Stomach smooth muscle (tissue), 2 donors: ENCODE measurements around the gene IL2RA.
"Not testable (repeated sequence)": the region's sequence is repeated elsewhere in the genome, so short reads cannot be mapped to it uniquely, and the experiment has no call there.

Experiments
- H3K27ac ChIP-seq: one replicate; pipeline ENCODE4 v1.7.0; 2013; ENCODE audit warnings: mild to moderate bottlenecking, low read length, inconsistent platforms
- H3K27me3 ChIP-seq, 2 donors: one replicate each; pipeline ENCODE4 v1.7.0; 2013; ENCODE audit warnings: low read length in 2 of 2; ENCODE audit not compliant: insufficient read depth in 2 of 2, control insufficient read depth in 1 of 2
- H3K36me3 ChIP-seq, 2 donors: one replicate each; pipeline ENCODE4 v1.7.0; 2013; ENCODE audit warnings: low read length in 2 of 2; ENCODE audit not compliant: control insufficient read depth in 2 of 2, insufficient read depth in 2 of 2
- H3K4me1 ChIP-seq: one replicate; pipeline ENCODE4 v1.7.0; 2013; ENCODE audit warnings: low read length; ENCODE audit not compliant: control insufficient read depth, insufficient read depth
- H3K4me3 ChIP-seq, 2 donors: one replicate each; pipeline ENCODE4 v1.7.0; 2013; ENCODE audit warnings: low read length in 2 of 2
- H3K9ac ChIP-seq, 2 donors: one replicate each; pipeline ENCODE4 v1.7.0; 2013; ENCODE audit warnings: low read length in 2 of 2, mild to moderate bottlenecking in 1 of 2
- H3K9me3 ChIP-seq, 2 donors: one replicate each; pipeline ENCODE4 v1.7.0; 2013; ENCODE audit warnings: low read length in 2 of 2; ENCODE audit not compliant: control insufficient read depth in 2 of 2
- donor health status: healthy.
- donor health status: Pancreatic carcinoma.

The IL2RA gene

DNA sequence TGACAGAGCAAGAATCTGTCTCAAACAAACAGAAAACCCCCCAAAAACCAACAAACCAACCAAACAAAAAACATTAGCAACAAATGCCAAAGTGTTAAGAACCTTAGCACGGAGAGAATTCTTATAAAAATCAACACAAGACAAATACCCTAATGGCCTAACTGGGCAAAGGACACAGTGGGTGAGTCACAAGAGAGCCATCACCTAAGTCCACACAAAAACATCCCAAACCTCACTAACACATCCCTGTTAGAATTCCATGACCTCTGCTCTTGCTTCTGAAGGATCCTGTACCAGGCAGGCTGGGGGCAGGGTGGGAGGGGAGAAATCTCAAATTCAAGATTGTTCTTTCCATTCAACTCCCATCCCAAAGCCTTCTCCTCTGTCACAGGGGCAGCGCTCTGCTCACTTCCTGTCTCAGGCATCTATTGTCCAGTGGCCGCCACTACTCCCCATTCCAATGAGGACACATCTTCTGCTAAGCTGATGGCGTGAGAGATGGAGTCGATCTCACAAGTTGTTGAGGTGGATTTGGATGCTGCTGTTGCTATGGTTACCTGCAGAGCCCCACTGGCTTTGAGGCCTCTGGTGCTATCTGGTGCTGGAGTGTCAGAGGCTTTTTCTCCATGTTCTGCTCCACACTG, 94.0 kb downstream of the IL2RA start:
- no peak overlapping the region for H3K27ac ChIP-seq
- H3K9me3 ChIP-seq: no peaks in the 10 kb centered on the region
- no peak overlapping the region for H3K4me3 ChIP-seq
- H3K36me3 ChIP-seq: peaks cover 0 to 2% of the 10 kb centered on the region in 2 donors
- H3K27me3 ChIP-seq: no peaks in the 10 kb centered on the region
- H3K4me1 ChIP-seq: peaks cover 5% of the 10 kb centered on the region
- no peak overlapping the region for H3K9ac ChIP-seq

DNA sequence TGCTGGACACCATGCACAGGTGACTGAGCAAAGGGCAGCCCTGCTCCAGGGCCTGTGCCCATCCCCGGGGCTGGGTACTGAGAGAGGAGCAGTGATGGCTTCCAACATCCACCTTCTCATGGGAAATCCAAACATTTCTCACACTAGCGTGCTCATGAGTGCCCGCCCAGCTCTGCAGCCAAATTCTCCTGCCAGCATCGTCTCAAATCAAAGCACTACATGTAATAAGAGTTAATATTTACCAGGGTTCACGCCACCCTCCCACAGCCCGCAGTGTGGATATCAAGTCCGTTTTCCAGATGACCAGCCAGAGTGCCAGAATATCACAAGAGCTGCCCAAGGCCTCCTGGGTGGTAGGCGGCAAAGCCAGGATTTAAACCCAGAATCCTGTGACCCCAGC, 96.9 kb downstream of the IL2RA start:
- no peak overlapping the region for H3K27ac ChIP-seq

DNA sequence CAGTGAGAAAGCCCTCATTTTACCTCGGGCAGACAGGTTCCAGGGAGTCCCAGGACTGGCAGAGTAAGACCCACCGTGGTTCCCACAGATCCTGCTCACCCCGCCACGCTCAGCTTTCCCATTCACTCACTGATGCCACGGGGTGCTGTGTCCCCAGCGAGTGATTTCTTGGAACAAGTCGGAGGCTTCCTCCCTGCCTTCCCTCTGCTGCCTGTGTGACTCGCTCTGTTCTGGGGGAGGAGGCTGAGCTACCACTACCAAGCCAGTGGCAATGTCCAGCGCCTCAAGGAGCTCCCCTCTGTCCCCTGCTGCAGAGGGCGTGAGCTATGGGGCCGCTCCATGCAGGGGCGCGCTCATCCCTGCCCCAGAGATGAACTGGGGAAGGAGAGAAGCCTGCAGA, 97.4 kb downstream of the IL2RA start:
- Histone ChIP-seq H3K36me3 (peaks cover 0 to 6% of the 10 kb centered on the region in 2 donors), H3K9me3 (no peaks in the 10 kb centered on the region), H3K27ac (no peak overlapping the region), H3K27me3 (no peaks in the 10 kb centered on the region), H3K4me3 (no peak overlapping the region), H3K9ac (no peak overlapping the region), H3K4me1 (peaks cover 3% of the 10 kb centered on the region)

More for the DNA sequence above, 96.9 kb downstream of the IL2RA start:
- Histone ChIP-seq H3K4me3 (no peak overlapping the region), H3K27me3 (no peaks in the 10 kb centered on the region), H3K9me3 (no peaks in the 10 kb centered on the region), H3K36me3 (peaks cover 0 to 6% of the 10 kb centered on the region in 2 donors), H3K4me1 (peaks cover 3% of the 10 kb centered on the region), H3K9ac (no peak overlapping the region)

DNA sequence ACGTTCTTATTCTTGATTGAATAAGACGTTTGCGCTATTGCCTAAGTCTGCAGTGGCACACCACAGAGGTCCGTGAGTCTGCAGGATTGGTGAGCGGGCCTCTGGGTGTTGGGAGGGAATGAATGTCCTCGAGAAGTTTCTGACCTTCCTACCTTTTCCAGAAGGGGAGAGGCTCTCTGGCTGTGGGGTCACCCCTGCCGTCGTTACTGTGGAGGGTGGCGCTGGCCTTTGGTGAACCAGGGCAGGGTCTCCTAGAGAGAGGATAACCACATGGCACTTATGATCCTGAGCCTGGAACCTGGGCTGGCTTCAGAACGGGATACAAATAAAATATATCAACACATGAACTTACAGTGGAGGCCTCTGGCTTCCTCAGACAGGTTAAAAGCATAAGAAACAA, 98.6 kb downstream of the IL2RA start:
- Histone ChIP-seq H3K36me3 (peaks cover 0 to 6% of the 10 kb centered on the region in 2 donors), H3K4me3 (no peak overlapping the region), H3K9me3 (no peaks in the 10 kb centered on the region), H3K4me1 (peaks cover 3% of the 10 kb centered on the region), H3K27me3 (no peaks in the 10 kb centered on the region), H3K9ac (no peak overlapping the region), H3K27ac (no peak overlapping the region)

DNA sequence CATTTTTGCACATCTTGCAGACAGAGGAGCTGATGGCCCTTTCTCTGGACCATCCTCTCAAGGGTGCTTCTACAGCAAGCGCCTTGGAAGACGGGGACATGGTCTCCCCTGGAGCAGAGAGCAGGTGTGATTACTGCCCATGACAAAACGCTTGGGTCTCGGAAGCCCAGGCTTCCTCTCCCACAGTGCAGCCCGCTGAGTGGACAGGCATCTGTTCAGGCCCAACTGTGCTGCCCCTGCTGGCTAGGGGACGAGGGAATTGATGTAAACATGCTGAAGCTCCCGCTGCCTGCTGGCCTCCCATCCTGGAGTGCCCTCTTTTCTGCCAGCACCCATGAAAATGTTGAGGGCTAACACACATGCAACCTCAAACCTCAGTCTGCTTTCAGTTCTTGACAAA, 99.1 kb downstream of the IL2RA start:
- Histone ChIP-seq H3K4me1 (peaks cover 3% of the 10 kb centered on the region), H3K9me3 (no peaks in the 10 kb centered on the region), H3K27ac (no peak overlapping the region), H3K9ac (no peak overlapping the region), H3K36me3 (peaks cover 0 to 6% of the 10 kb centered on the region in 2 donors), H3K27me3 (no peaks in the 10 kb centered on the region), H3K4me3 (no peak overlapping the region)

DNA sequence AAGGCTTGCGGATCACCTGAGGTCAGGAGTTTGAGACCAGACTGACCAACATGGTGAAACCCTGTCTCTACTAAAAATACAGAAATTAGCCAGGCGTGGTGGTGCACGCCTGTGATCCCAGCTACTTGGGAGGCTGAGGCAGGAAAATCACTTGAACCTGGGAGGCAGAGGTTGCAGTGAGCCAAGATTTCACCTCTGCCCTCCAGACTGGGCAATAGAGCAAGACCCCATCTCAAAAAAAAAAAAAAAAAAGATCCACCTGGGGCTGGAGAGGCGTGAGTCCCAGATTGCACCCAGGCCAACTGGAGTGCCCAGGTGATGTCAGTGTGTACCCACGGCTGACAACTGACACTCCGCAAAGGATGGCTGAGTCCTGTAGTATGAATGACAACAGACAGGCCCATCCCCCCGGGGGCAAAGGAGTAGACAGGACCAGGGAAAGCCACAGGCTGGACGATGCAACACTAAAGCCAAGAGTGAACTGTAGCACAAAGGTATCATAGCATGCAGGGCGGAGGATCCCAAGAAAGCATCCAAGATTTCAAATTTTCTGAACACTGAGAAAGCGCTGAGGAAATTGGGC, 99.7 kb downstream of the IL2RA start:
- not testable (repeated sequence) for H3K4me3 ChIP-seq, H3K36me3 ChIP-seq, H3K27ac ChIP-seq, H3K9ac ChIP-seq, H3K27me3 ChIP-seq, H3K4me1 ChIP-seq, H3K9me3 ChIP-seq

DNA sequence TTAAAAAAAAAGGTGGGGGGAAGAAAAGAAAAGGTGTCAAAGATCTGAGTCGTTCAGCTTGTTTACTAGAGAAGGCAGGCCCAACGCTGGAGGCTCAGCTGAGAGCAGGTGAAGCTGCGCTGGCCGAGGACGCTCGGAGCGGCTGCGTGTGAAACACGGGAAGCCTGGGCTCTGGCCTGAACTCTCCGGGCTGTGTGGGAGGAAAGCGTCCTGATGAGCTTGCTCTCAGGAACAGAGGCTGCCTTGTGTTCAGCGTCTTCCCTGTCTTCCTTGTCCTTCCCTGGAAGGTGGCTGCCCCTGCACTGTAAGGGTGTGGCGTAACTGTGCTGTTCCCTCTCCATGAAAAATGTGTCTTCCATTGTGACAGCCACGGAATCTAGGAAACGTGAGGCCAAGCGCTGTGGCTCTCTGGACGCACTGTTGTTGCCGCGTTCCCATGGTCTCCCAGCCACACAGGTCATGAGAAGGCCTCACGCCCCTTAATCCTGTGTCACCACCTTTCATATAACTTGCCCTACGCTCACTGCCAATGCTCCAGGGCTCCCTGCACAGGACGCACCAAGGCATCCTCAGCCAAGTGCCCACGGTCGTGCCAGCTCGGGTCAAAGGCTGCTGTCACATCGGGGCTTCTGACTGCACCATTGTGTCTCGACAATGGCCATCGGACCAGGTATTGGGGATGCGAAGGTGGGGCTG, 100.6 kb downstream of the IL2RA start:
- Histone ChIP-seq H3K9me3 (no peaks in the 10 kb centered on the region), H3K27me3 (no peaks in the 10 kb centered on the region), H3K9ac (no peak overlapping the region), H3K4me3 (no peak overlapping the region), H3K4me1 (no peaks in the 10 kb centered on the region), H3K27ac (no peak overlapping the region), H3K36me3 (peaks cover 0 to 6% of the 10 kb centered on the region in 2 donors)

DNA sequence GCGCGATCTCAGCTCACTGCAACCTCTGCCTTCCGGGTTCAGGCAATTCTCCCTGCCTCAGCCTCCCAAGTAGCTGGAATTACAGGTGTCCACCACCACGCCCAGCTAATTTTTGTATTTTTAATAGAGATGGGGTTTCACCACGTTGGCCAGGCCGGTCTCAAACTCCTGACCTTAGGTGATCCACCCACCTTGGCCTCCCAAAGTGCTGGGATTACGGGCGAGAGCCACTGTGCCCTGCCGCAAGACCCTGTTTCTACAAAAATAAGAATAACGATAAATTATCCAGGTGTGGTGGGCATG, 101.2 kb downstream of the IL2RA start:
- H3K4me3 ChIP-seq, H3K9me3 ChIP-seq, H3K27me3 ChIP-seq, H3K9ac ChIP-seq, H3K27ac ChIP-seq, H3K36me3 ChIP-seq, H3K4me1 ChIP-seq: not testable (repeated sequence)
